ENCODE results near the gene PPEF1.

DNA sequence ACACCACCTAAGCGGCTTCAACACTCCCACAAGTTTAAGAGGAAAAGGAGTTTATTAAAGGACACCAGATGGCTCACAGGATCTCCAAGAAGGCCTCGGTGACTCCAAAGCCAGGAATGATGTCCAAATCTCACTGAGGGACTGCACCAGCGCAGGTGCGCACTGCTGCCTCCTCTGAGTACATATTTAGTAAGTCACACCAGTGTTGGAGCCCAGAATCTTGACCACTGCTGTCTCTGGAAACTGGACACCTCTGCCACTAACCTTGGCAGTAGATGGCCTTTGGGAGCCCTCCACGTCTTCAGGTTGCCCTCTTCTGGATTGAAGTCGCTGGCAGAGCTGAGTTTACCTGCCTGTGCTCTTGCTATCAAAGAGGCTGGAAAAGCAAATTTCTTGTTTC, 25.4 kb upstream of the PPEF1 start:
- no peak for TF ChIP-seq SMC3 (IDR thresholded peaks at IDR 0.05; ENCODE audit: low read depth, low read length)
- TF ChIP-seq POLR2A (IDR thresholded peaks at IDR 0.05; ENCODE audit: low read depth, low read length) = no peak
